Dendritic cell treated with granulocyte-macrophage colony-stimulating factor and Interleukin-4, amounts not matched to agents 40 ng/mL and 50 ng/mL, for 4 days (primary cell): ENCODE results near the gene CPOX.

Experiments used
- H3K27ac Mint-ChIP-seq: one replicate; pipeline ENCODE4 v1.8.0; 2022; ENCODE audit warnings: mild to moderate bottlenecking, mixed read lengths
- H3K27me3 Mint-ChIP-seq: one replicate; pipeline ENCODE4 v1.8.0; 2022; ENCODE audit warnings: mild to moderate bottlenecking, mixed read lengths
- H3K36me3 Mint-ChIP-seq: one replicate; pipeline ENCODE4 v1.8.0; 2022; ENCODE audit warnings: low read depth, mixed read lengths
- H3K4me1 Mint-ChIP-seq: one replicate; pipeline ENCODE4 v1.8.0; 2022; ENCODE audit warnings: low read depth, mixed read lengths
- H3K4me3 Mint-ChIP-seq: one replicate; pipeline ENCODE4 v1.8.0; 2022; ENCODE audit warnings: mild to moderate bottlenecking, moderate library complexity, mixed read lengths
- H3K9me3 Mint-ChIP-seq: one replicate; pipeline ENCODE4 v1.8.0; 2022; ENCODE audit warnings: mixed read lengths
- intact Hi-C: fragments of 100-400 bp; cut with micrococcal nuclease; formaldehyde crosslinking; loops from one replicate; pipeline ENCODE4 v1.15.0; 2022

Gene CPOX

DNA sequence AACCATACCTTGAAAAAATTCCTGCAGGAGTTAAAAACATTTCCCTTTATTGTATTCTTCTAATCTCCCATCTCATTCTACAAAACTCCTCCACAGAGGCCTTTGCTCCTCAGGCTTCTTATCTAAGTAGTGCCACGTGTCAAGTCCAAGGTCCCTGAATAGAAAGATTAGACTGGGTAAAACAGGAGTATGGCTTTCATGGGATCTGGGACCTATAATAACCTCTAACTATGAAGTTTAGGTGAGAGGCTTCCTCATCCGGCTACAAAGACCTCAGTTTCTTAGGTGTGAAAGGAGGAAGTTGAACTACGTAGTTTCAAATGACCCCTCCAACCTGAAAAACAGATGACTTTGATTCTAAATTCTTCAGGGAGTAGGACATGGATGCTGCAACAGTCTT, 41.7 kb downstream of the CPOX start:
- Mint-ChIP-seq H3K9me3 (no peaks in the 10 kb centered on the region), H3K36me3 (no peaks in the 10 kb centered on the region), H3K27me3 (peaks cover 1% of the 10 kb centered on the region), H3K4me1 (peaks cover 29% of the 10 kb centered on the region), H3K27ac (no peak overlapping the region), H3K4me3 (no peak overlapping the region)
- intact Hi-C loops, result no loop called here

DNA sequence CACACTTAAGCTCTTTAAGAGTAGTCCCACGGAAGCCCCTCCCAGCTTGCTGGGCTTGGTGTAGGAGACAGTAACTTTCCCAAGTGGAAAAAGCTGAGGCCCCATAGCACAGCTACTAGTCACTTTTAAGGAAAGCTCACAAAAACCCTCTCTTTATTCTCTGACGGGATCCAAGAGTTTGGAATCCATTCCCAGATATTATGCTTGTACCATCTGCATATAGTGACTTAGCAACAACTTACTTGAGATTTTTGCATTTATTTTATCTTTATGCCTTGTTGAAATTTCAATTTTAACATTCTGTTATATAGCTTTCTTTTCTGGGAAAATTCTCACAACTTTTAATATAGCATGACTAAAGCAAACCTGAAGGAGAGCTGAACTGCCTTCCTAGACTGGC, 42.2 kb downstream of the CPOX start:
- Mint-ChIP-seq H3K4me1 (peaks cover 24% of the 10 kb centered on the region), H3K27ac (no peak overlapping the region), H3K4me3 (no peak overlapping the region), H3K27me3 (no peaks in the 10 kb centered on the region), H3K36me3 (no peaks in the 10 kb centered on the region), H3K9me3 (no peaks in the 10 kb centered on the region)
- intact Hi-C loops, result no loop called here

DNA sequence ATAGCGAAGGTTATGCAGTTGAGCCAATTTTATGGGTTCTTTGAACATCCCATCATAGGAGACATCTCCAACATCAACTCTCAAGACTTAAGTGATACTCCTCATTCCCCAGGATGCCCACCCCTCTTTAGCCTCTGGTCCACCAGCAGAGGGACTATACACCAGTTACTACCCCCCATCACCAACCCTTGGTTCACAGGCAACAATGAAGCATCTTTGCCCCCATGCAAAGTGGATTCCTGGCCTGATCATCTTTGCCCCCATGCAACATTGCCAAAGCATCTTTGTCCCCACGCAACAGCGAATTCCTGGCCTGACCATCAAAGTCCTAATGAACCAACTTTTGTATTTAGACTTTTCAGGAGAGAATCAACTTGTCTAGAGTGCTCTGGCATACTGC, 42.6 kb downstream of the CPOX start:
- intact Hi-C loops, result no loop called here
- Mint-ChIP-seq H3K4me3 (no peak overlapping the region), H3K9me3 (no peaks in the 10 kb centered on the region), H3K27me3 (no peaks in the 10 kb centered on the region), H3K4me1 (peaks cover 20% of the 10 kb centered on the region), H3K36me3 (no peaks in the 10 kb centered on the region), H3K27ac (no peak overlapping the region)

DNA sequence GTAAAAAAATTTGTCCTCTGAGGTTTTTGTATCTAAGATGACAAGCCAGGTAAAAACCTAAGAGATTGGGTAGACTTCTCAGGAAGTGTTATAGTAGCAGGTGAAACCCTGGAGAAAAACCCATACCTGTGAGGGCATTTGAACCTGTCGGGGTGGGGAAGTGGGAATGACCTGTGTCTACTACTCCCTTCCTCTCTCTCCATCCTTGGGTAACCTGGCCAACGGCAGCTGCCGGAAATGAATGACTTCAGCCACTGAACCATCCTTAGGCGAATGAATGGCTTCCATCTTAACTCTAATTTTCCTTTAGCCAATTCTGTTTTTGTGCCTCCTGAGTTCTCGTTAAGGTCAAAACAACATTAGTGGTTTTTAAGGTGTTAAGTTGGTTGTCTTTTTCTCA, 44.9 kb downstream of the CPOX start:
- H3K27me3 Mint-ChIP-seq, result no peaks in the 10 kb centered on the region
- peaks cover 10% of the 10 kb centered on the region for H3K4me1 Mint-ChIP-seq
- no peak overlapping the region for H3K4me3 Mint-ChIP-seq
- H3K36me3 Mint-ChIP-seq, result no peaks in the 10 kb centered on the region
- H3K9me3 Mint-ChIP-seq, result no peaks in the 10 kb centered on the region
- intact Hi-C loops, result no loop called here
- no peak overlapping the region for H3K27ac Mint-ChIP-seq

DNA sequence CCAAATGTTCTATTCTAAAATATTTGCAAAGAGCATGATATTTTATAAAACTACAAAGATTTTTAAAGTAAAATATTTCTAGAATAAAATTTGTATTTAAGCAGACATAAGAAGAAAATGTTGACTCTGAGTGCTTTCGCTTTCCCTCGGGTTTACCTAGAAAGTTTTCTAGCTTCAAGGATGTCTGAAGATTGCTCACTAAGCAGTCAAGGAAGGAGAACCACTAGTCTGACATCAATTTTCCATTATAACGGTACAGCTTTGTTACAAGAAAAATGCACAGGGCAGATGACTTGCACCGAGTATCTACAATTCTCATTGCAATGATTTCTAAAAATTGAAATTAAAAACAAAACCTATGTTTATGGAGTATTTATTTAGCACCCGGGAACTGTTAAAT, 47.5 kb downstream of the CPOX start:
- no peaks in the 10 kb centered on the region for H3K9me3 Mint-ChIP-seq
- H3K4me1 Mint-ChIP-seq, result no peaks in the 10 kb centered on the region
- H3K27ac Mint-ChIP-seq, result no peak overlapping the region
- no peak overlapping the region for H3K4me3 Mint-ChIP-seq
- intact Hi-C loops, result no loop called here
- H3K27me3 Mint-ChIP-seq, result no peaks in the 10 kb centered on the region
- no peaks in the 10 kb centered on the region for H3K36me3 Mint-ChIP-seq

DNA sequence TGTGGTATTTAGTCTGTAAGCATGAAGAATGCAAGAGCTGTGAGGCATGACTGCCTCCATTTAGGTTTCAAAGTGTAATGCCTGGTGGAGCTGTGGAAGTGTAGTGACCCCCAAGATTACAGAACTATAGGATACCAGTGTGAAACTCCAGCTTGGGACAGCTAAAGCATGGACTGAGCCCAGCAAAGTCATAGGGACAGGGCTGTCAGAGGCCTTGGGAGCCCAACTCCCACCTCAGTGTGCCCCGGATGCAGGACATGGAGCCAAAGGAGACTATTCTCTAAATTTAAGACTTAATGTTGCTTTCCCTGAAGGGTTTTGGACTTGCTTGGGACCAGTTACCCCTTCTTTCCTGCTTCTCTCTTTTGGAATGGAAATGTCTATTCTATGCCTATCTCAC, 50.8 kb downstream of the CPOX start:
- H3K27ac Mint-ChIP-seq, result no peak overlapping the region
- H3K4me1 Mint-ChIP-seq, result no peaks in the 10 kb centered on the region
- intact Hi-C loops, result no loop called here
- no peaks in the 10 kb centered on the region for H3K9me3 Mint-ChIP-seq
- no peaks in the 10 kb centered on the region for H3K27me3 Mint-ChIP-seq
- H3K36me3 Mint-ChIP-seq, result no peaks in the 10 kb centered on the region
- no peak overlapping the region for H3K4me3 Mint-ChIP-seq

DNA sequence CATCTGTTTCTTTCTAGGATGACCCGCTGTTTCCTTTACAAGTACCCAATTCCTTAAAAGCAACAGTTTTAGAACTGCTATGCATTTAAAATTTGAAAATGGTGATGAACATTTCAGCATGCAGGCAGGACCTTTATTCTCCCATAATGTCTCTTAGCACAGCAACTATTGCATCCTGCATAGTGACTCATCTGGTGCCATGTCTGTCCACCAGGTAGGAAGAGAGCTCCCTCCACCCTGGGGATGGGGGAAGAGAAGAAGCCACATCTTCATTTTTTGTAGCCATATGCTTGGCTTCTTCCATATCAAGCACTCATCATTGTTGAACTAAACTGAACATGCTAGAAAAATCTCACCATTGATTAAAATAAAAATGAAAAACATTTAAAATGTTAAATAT, 51.7 kb downstream of the CPOX start:
- H3K4me3 Mint-ChIP-seq, result no peak overlapping the region
- no peaks in the 10 kb centered on the region for H3K27me3 Mint-ChIP-seq
- no peaks in the 10 kb centered on the region for H3K36me3 Mint-ChIP-seq
- no peaks in the 10 kb centered on the region for H3K4me1 Mint-ChIP-seq
- no peaks in the 10 kb centered on the region for H3K9me3 Mint-ChIP-seq
- no peak overlapping the region for H3K27ac Mint-ChIP-seq
- intact Hi-C loops, result no loop called here

DNA sequence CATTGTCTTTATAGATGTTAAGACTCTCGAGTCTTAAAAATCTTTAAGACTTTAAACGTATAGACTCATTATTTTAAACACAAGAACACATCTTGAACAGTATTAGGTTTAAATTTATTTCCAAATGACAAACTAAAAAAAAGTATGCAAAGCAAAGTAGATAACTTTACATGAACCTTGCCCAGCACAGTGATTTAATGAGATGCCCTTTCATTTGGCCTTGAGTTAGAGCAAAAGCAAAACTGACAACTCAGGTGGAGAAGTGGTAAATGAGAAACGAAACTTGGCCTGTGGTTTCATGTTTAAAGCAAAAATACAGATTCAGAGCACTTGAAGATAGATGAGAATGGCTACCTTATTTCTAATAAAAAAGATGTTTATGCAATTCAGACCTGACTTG, 53.1 kb downstream of the CPOX start:
- Mint-ChIP-seq H3K4me1 (no peaks in the 10 kb centered on the region), H3K4me3 (no peak overlapping the region), H3K27me3 (no peaks in the 10 kb centered on the region), H3K36me3 (no peaks in the 10 kb centered on the region), H3K9me3 (no peaks in the 10 kb centered on the region), H3K27ac (no peak overlapping the region)
- intact Hi-C loops, result no loop called here

DNA sequence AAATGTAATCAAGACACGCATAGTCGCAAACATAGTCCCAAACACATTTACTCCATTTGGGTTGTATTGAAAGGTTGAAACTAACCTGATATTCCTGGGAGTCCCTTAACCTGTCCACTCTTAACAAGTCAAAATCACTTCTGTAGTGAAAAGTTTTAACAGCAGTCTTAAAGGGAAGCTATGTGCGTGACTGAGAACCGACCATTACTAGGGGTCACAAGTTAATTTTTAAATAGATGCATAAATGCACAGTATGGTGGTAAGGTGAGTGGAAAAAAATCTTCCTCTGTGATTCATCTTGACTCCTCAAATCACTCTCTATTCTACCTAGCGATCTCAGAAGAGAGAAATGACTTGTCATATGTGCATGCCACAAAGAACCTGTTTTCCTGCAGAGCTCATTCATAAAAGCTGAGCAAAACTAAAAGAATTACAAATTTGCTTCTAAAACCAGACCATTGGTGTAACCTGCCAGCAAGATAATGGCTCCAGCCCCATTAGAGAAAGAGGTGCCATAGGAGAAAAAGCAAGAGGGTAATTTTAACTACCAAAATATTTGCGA, 56.9 kb downstream of the CPOX start:
- intact Hi-C loops, result no loop called here
- Mint-ChIP-seq H3K27me3 (peaks cover 5% of the 10 kb centered on the region), H3K27ac (no peak overlapping the region), H3K36me3 (no peaks in the 10 kb centered on the region), H3K4me3 (no peak overlapping the region), H3K4me1 (peaks cover 7% of the 10 kb centered on the region), H3K9me3 (no peaks in the 10 kb centered on the region)

DNA sequence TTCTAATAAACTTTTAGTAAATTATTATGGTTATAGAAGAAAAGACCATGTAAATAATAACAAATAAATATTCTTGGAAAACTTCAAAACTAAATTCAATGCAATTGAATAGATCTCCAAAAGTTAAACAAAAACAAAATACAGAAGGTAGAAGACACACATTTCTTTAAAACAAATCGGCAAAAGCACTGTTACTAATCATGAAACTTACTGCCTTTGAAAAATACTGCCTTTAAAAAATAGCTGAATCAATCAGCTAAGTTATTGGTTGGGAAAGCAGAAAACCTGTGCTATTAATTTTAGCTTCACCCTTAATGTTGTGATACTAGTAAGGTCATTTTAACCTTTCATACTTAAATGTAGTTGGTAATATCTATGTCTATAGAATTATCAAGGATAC, 58.7 kb downstream of the CPOX start:
- intact Hi-C loops, result no loop called here
- Mint-ChIP-seq H3K27me3 (peaks cover 5% of the 10 kb centered on the region), H3K4me1 (peaks cover 7% of the 10 kb centered on the region), H3K36me3 (no peaks in the 10 kb centered on the region), H3K27ac (no peak overlapping the region), H3K4me3 (no peak overlapping the region), H3K9me3 (no peaks in the 10 kb centered on the region)

DNA sequence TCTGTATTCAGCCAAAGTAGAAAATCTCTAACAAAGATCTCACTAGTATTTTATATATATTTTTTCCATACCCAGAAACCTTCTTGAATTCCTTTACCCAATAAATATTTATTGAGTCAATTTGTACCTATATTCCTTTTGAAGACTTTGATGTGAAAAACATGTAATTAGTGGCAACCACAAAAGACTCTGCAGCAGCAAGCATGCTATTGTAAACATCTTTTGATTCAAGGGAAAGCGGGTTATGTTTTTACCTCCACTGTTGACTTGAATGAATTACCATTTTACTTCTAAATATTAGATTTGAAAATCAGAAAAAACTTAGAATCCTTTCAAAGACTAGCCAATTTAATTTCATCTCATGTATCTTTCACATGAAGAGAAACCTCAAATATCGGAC, 59.2 kb downstream of the CPOX start:
- Mint-ChIP-seq H3K36me3 (no peaks in the 10 kb centered on the region), H3K27ac (no peak overlapping the region), H3K4me1 (peaks cover 7% of the 10 kb centered on the region), H3K27me3 (peaks cover 5% of the 10 kb centered on the region), H3K9me3 (no peaks in the 10 kb centered on the region), H3K4me3 (no peak overlapping the region)
- intact Hi-C loops, result no loop called here

DNA sequence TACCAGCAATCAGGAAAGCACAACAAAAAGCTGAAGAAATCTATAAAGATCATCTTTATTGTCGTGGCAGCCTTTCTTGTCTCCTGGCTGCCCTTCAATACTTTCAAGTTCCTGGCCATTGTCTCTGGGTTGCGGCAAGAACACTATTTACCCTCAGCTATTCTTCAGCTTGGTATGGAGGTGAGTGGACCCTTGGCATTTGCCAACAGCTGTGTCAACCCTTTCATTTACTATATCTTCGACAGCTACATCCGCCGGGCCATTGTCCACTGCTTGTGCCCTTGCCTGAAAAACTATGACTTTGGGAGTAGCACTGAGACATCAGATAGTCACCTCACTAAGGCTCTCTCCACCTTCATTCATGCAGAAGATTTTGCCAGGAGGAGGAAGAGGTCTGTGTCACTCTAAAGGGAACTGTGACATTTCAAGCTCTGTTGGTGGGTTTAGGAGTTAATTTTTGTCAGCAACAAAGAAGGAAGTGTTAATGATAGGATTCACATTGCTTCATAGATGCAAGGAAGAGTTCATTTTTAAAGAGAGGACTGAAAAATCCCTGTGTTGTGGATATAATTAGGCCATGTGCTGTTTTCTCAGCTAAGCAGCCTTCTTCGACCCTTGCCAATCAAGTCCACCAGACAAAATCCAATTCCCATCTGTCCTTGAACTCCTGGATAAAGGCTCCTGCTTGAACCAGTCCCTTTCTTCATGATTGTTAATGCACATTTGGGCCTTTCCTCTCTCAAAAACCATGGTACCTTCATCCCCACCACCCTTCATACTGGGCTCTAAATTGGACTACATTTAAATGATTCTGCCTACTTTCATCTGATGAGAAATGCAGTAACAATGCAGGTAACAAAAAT, 60.5 kb downstream of the CPOX start:
- Mint-ChIP-seq H3K36me3 (no peaks in the 10 kb centered on the region), H3K27ac (no peak overlapping the region), H3K4me1 (peaks cover 7% of the 10 kb centered on the region), H3K4me3 (no peak overlapping the region), H3K9me3 (no peaks in the 10 kb centered on the region), H3K27me3 (peaks cover 5% of the 10 kb centered on the region)
- intact Hi-C loops, result no loop called here

DNA sequence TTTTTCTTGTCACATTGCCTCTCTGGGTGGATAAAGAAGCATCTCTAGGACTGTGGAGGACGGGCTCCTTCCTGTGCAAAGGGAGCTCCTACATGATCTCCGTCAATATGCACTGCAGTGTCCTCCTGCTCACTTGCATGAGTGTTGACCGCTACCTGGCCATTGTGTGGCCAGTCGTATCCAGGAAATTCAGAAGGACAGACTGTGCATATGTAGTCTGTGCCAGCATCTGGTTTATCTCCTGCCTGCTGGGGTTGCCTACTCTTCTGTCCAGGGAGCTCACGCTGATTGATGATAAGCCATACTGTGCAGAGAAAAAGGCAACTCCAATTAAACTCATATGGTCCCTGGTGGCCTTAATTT, 61.2 kb downstream of the CPOX start:
- H3K36me3 Mint-ChIP-seq, result no peaks in the 10 kb centered on the region
- no peak overlapping the region for H3K4me3 Mint-ChIP-seq
- peaks cover 5% of the 10 kb centered on the region for H3K27me3 Mint-ChIP-seq
- intact Hi-C loops, result no loop called here
- no peaks in the 10 kb centered on the region for H3K9me3 Mint-ChIP-seq
- H3K27ac Mint-ChIP-seq, result no peak overlapping the region
- H3K4me1 Mint-ChIP-seq, result peaks cover 7% of the 10 kb centered on the region

DNA sequence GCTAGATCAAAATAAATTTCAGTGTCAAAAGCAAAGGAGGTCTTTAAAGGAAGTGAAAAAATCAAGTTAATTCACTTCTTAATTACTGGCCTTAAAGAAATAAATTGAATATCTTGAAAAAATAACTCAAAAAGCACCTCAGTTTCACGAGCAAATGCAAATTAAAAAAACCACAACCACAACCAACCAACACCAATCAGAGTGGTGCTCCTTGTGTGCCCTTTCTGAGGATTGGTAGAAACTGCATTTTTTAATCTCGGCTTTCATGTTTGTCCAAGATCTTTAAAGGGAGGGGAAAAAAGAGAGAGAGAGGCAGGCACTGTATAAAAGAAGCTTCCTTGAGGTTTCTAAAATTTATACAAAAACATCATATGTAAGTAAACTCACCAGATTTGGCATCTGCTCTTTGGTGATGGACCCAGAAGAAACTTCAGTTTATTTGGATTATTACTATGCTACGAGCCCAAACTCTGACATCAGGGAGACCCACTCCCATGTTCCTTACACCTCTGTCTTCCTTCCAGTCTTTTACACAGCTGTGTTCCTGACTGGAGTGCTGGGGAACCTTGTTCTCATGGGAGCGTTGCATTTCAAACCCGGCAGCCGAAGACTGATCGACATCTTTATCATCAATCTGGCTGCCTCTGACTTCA, 61.7 kb downstream of the CPOX start, which contains the start of gene GPR15:
Gene GPR15 (plus strand): TSS at position 357 of the 653 bp plus-strand sequence. CDS start 56 bp downstream, at position 413.
- H3K27me3 Mint-ChIP-seq, result peaks cover 5% of the 10 kb centered on the region
- H3K4me3 Mint-ChIP-seq, result no peak within 1 kb of the TSS
- no peaks in the 10 kb centered on the region for H3K9me3 Mint-ChIP-seq
- H3K36me3 Mint-ChIP-seq, result no peaks in the 10 kb centered on the region
- H3K27ac Mint-ChIP-seq, result no peak within 1 kb of the TSS
- H3K4me1 Mint-ChIP-seq, result peaks cover 7% of the 10 kb centered on the region
- intact Hi-C loops, result no loop called here
